ENCODE data around the gene PDZRN4.

- TF ChIP-seq SUZ12 (IDR thresholded peaks at IDR 0.05) (no peak), ZNF384 (IDR thresholded peaks at IDR 0.05) (no peak), NFRKB (IDR thresholded peaks at IDR 0.05) (no peak), CTBP1 (IDR thresholded peaks at IDR 0.05; ENCODE audit: borderline replicate concordance) (peak; percentile 62), L3MBTL2 (conservative IDR thresholded peaks at IDR 0.05) (no peak), BHLHE40 (IDR thresholded peaks at IDR 0.05; ENCODE audit: borderline replicate concordance) (no peak), HDGF (IDR thresholded peaks at IDR 0.05; ENCODE audit: borderline replicate concordance) (no peak), FOXK2 (IDR thresholded peaks at IDR 0.05) (no peak), ELF4 (IDR thresholded peaks at IDR 0.05) (no peak), FOXM1 (IDR thresholded peaks at IDR 0.05; ENCODE audit: borderline replicate concordance) (no peak), FOXA1 (IDR thresholded peaks at IDR 0.05) (no peak), SP1 (IDR thresholded peaks at IDR 0.05) (no peak), ARNT (IDR thresholded peaks at IDR 0.05) (no peak)
Observed at GRCh38 chr12:41365653-41366171, 177.6 kb downstream of the PDZRN4 start.

Measured in HEK293T (cell line).